Uterus (tissue), 2 donors: Measurements from ENCODE around the gene PLBD1.

Experiments used
- POLR2A ChIP-seq, 2 donors: fragments of 450-650 bp; IDR thresholded peaks; one replicate each; pipeline ENCODE4 v1.6.1; 2016; ENCODE audit warnings: antibody characterized with exemption in 2 of 2, mild to moderate bottlenecking in 1 of 2, moderate library complexity in 1 of 2
- TF ChIP-seq, protein P1 (sequence below), 4 experiments: fragments of 200-600 bp in 2 of 4; fragments of 450-650 bp in 2 of 4; sonication (generic) in 2 of 4; IDR thresholded peaks; one replicate each; pipeline ENCODE4 v1.5.1; 2016 to 2019; ENCODE audit warnings: antibody characterized with exemption in 4 of 4, mild to moderate bottlenecking in 2 of 4, moderate library complexity in 1 of 4

DNA sequence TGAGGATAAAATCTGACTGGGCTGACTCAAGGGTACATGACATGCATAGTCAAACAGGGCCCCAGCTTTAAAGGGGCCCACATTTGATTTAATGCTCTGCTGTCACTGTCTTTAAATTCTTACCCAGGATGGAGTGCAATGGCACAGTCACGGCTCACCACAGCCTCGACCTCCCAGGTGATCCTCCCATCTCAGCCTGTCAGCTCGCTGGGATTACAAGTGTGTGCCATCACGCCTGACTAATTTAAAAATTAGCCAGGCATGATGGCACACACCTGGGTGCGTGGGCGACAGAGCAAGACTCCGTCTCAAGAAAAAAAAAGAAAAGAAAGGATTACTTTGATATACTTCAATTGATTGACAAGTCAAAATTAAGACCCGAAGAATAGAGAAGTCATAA is 9.2 kb upstream of the PLBD1 start:
- TF ChIP-seq, protein P1, sequence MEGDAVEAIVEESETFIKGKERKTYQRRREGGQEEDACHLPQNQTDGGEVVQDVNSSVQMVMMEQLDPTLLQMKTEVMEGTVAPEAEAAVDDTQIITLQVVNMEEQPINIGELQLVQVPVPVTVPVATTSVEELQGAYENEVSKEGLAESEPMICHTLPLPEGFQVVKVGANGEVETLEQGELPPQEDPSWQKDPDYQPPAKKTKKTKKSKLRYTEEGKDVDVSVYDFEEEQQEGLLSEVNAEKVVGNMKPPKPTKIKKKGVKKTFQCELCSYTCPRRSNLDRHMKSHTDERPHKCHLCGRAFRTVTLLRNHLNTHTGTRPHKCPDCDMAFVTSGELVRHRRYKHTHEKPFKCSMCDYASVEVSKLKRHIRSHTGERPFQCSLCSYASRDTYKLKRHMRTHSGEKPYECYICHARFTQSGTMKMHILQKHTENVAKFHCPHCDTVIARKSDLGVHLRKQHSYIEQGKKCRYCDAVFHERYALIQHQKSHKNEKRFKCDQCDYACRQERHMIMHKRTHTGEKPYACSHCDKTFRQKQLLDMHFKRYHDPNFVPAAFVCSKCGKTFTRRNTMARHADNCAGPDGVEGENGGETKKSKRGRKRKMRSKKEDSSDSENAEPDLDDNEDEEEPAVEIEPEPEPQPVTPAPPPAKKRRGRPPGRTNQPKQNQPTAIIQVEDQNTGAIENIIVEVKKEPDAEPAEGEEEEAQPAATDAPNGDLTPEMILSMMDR (IDR thresholded peaks at IDR 0.05): no peak
- TF ChIP-seq POLR2A (IDR thresholded peaks at IDR 0.05): no peak
